OCI-LY3 (cell line): ENCODE data around the gene TOX3.

Source experiments
- H2AFZ ChIP-seq: fragments of 200-600, 300-600 bp; shearing (Covaris generic); 2 replicates; pipeline ENCODE4 v1.6.0; 2014; ENCODE audit warnings: antibody characterized with exemption, low read depth, low read length
- H3K27ac ChIP-seq: fragments of 200-600, 300-600 bp; sonication (generic); 2 replicates; pipeline ENCODE4 v1.5.1; 2014; ENCODE audit warnings: mild to moderate bottlenecking, low read length, moderate library complexity, mixed read lengths
- H3K27me3 ChIP-seq: fragments of 200-600, 300-600 bp; sonication (generic); 2 replicates; pipeline ENCODE4 v1.6.1; 2014; ENCODE audit warnings: low read depth, low read length, mixed read lengths
- H3K36me3 ChIP-seq: fragments of 200-600, 300-600 bp; sonication (generic); replicated peaks from 2 replicates; pipeline ENCODE3; 2014; ENCODE audit warnings: low read depth, low read length, mixed read lengths
- H3K4me1 ChIP-seq: fragments of 300-600, 200-600 bp; sonication (generic); 2 replicates; pipeline ENCODE4 v1.6.1; 2014; ENCODE audit warnings: low read length, mixed read lengths
- H3K4me2 ChIP-seq: fragments of 200-600, 300-600 bp; sonication (generic); 2 replicates; pipeline ENCODE4 v1.6.1; 2014; ENCODE audit warnings: low read length, mixed read lengths
- H3K4me3 ChIP-seq: fragments of 300-600, 200-600 bp; sonication (generic); 2 replicates; pipeline ENCODE4 v1.5.1; 2014; ENCODE audit warnings: antibody characterized with exemption, mild to moderate bottlenecking, low read length, moderate library complexity
- H3K79me2 ChIP-seq: fragments of 300-600, 200-600 bp; shearing (Covaris generic); 2 replicates; pipeline ENCODE4 v1.6.1; 2014; ENCODE audit warnings: mild to moderate bottlenecking, low read length, mixed read lengths
- H3K9ac ChIP-seq: fragments of 300-600, 200-600 bp; shearing (Covaris generic); 2 replicates; pipeline ENCODE4 v1.6.0; 2014; ENCODE audit warnings: mild to moderate bottlenecking, low read length, moderate library complexity
- H3K9me3 ChIP-seq: fragments of 200-600, 300-600 bp; shearing (Covaris generic); 2 replicates; pipeline ENCODE4 v1.6.1; 2014; ENCODE audit warnings: low read length, mixed read lengths; ENCODE audit not compliant: insufficient read depth
- H4K20me1 ChIP-seq: fragments of 200-600, 300-600 bp; sonication (generic); 2 replicates; pipeline ENCODE4 v1.6.1; 2016; ENCODE audit warnings: low read length, mixed read lengths; ENCODE audit not compliant: insufficient read depth
- CTCF ChIP-seq: fragments of 200-600, 300-600 bp; sonication (generic); IDR thresholded peaks from 2 replicates; pipeline ENCODE4 v1.5.1; 2014; ENCODE audit warnings: antibody characterized with exemption, low read length, low read depth
- EZH2phosphoT487 ChIP-seq: fragments of 200-600 bp; shearing (Covaris generic); IDR thresholded peaks from 2 replicates; pipeline ENCODE4 v1.6.1; 2018; ENCODE audit warnings: antibody characterized with exemption, mixed run types, low read depth

Gene TOX3

GRCh38 chr16:52529226-52529625, 17.7 kb downstream of the TOX3 start:
- TF ChIP-seq CTCF = no peak
- TF ChIP-seq EZH2phosphoT487 = no peak
- Histone ChIP-seq H3K27me3 (no peaks in the 10 kb centered on the region), H3K4me2 (no peak overlapping the region), H3K4me3 (no peak overlapping the region), H3K79me2 (no peaks in the 10 kb centered on the region), H3K36me3 (no peaks in the 10 kb centered on the region), H2AFZ (no peak overlapping the region), H3K27ac (no peak overlapping the region), H3K9ac (no peak overlapping the region), H4K20me1 (no peaks in the 10 kb centered on the region), H3K9me3 (no peaks in the 10 kb centered on the region), H3K4me1 (no peaks in the 10 kb centered on the region)

- Histone ChIP-seq H3K36me3 (no peaks in the 10 kb centered on the region), H3K9me3 (no peaks in the 10 kb centered on the region), H3K79me2 (no peaks in the 10 kb centered on the region), H3K27ac (no peak overlapping the region), H4K20me1 (no peaks in the 10 kb centered on the region), H3K4me1 (no peaks in the 10 kb centered on the region), H3K4me3 (no peak overlapping the region), H3K4me2 (no peak overlapping the region), H3K27me3 (no peaks in the 10 kb centered on the region), H2AFZ (no peak overlapping the region), H3K9ac (no peak overlapping the region)
- TF ChIP-seq CTCF (no peak), EZH2phosphoT487 (no peak)
Measured at GRCh38 chr16:52528393-52529065, 18.4 kb downstream of the TOX3 start.

GRCh38 chr16:52526830-52527229, 20.1 kb downstream of the TOX3 start:
- H3K9me3 ChIP-seq = no peaks in the 10 kb centered on the region
- H2AFZ ChIP-seq = no peak overlapping the region
- H3K79me2 ChIP-seq = no peaks in the 10 kb centered on the region
- H3K27me3 ChIP-seq = no peaks in the 10 kb centered on the region
- H3K9ac ChIP-seq = no peak overlapping the region
- no peak overlapping the region for H3K4me3 ChIP-seq
- no peak overlapping the region for H3K4me2 ChIP-seq
- no peaks in the 10 kb centered on the region for H3K36me3 ChIP-seq
- TF ChIP-seq EZH2phosphoT487 (no peak), CTCF (no peak)
- no peaks in the 10 kb centered on the region for H4K20me1 ChIP-seq
- no peaks in the 10 kb centered on the region for H3K4me1 ChIP-seq
- H3K27ac ChIP-seq = no peak overlapping the region

GRCh38 chr16:52526116-52526828, 20.7 kb downstream of the TOX3 start:
- H3K27me3 ChIP-seq = no peaks in the 10 kb centered on the region
- no peaks in the 10 kb centered on the region for H4K20me1 ChIP-seq
- H3K36me3 ChIP-seq = no peaks in the 10 kb centered on the region
- no peak overlapping the region for H3K27ac ChIP-seq
- H3K79me2 ChIP-seq = no peaks in the 10 kb centered on the region
- no peak overlapping the region for H3K4me3 ChIP-seq
- TF ChIP-seq EZH2phosphoT487 (no peak), CTCF (no peak)
- H2AFZ ChIP-seq = no peak overlapping the region
- no peak overlapping the region for H3K9ac ChIP-seq
- no peaks in the 10 kb centered on the region for H3K4me1 ChIP-seq
- no peaks in the 10 kb centered on the region for H3K9me3 ChIP-seq
- H3K4me2 ChIP-seq = no peak overlapping the region
